ENCODE measurements around the gene VOPP1. TPM values are rescaled to one million over a fixed set of nuclear protein-coding genes. Genes with fewer than 3 reads are reported as not detected.
A peak's percentile ranks its signal among the peaks of the same experiment; 100 is the strongest.
"Not testable (repeated sequence)": the region's sequence is repeated elsewhere in the genome, so short reads cannot be mapped to it uniquely, and the experiment has no call there.

The VOPP1 gene
- total and polyA plus RNA-seq, 12 donors, result 10.2 to 60.7 (median 35.5) TPM

DNA sequence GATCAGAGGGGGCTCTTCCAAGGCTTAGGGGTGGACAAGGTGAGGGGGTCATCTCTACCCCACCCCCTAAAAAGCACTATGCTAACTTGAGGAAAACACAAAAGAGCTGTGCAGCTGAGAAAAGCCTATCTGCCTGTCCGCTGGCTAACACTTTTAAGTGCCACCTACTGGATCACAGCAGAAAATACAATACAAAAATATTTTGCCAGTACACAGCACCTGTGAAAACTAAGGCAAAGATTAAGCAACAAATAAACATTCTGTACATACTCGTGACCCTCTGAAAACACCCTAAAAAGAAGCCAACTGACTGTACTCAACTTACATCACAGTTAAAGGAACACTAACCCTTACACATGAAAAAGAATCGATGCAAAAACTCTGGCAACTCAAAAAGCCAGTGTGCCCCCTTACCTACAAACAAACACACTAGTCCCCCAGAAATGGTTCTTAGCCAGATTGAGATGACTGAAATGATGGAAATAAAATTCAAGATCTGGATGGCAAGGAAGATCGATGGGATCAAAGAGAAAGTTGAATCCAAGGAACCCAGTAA is 25.7 kb upstream of the VOPP1 start:
- not testable (repeated sequence) for H3K9me3 ChIP-seq (replicated peaks in 1 of 3); H3K27ac ChIP-seq; H3K4me1 ChIP-seq (replicated peaks in 1 of 2); H3K4me3 ChIP-seq; H3K27me3 ChIP-seq; H3K36me3 ChIP-seq (replicated peaks in 1 of 2)
- intact Hi-C loops (cut with DNase I), result loop anchor here (5.0 to 10.0 kb wide), 3 partner anchors 163 to 323 kb away; no protein-coding TSS in a partner anchor
- peak in 1 of 7 donors; percentile 17 for DNase-seq
- TF ChIP-seq, protein P1, sequence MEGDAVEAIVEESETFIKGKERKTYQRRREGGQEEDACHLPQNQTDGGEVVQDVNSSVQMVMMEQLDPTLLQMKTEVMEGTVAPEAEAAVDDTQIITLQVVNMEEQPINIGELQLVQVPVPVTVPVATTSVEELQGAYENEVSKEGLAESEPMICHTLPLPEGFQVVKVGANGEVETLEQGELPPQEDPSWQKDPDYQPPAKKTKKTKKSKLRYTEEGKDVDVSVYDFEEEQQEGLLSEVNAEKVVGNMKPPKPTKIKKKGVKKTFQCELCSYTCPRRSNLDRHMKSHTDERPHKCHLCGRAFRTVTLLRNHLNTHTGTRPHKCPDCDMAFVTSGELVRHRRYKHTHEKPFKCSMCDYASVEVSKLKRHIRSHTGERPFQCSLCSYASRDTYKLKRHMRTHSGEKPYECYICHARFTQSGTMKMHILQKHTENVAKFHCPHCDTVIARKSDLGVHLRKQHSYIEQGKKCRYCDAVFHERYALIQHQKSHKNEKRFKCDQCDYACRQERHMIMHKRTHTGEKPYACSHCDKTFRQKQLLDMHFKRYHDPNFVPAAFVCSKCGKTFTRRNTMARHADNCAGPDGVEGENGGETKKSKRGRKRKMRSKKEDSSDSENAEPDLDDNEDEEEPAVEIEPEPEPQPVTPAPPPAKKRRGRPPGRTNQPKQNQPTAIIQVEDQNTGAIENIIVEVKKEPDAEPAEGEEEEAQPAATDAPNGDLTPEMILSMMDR (IDR thresholded peaks at IDR 0.05), result peak; percentile 21 to 59 (median 52)
- WGBS, 4 donors, result 42 to 51% (median 47%) methylated on average over 4 of the region's 4 CpGs

DNA sequence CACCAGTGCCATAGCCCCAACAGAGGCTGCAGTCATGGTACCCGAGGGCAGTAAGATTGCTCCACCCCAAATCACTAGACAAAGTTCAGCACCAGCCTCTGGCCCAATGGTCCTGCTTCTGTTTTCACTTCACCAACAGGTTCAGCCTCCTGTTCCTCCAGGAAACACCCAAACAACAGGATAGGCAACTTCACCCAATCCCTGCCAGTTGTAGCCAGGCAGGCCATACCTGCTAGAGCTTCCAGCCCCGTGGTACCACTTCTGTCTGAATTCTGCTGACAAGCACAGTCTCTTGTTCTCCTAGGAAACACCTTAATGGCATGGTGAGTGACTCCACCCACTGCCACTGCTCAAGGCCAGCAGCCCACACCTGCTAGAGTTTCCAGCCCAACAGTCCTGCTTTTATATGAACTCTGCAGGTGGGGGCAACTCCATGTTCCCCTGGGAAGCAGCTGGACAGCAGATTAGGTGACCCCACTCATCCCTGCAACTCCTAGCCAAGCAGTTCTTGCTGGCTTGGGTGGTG is 25.0 kb upstream of the VOPP1 start:
- 40 to 53% (median 52%) methylated on average over 2 of the region's 2 CpGs; no CpG with 5 or more reads in 1 of the 4 donors for WGBS, 4 donors
- not testable (repeated sequence) for DNase-seq; H3K4me3 ChIP-seq; H3K4me1 ChIP-seq (replicated peaks in 1 of 2); H3K27ac ChIP-seq; H3K36me3 ChIP-seq (replicated peaks in 1 of 2); H3K9me3 ChIP-seq (replicated peaks in 1 of 3); H3K27me3 ChIP-seq
- intact Hi-C loops (cut with DNase I), result loop anchor here (5.0 to 10.0 kb wide), 3 partner anchors 162 to 322 kb away; no protein-coding TSS in a partner anchor

DNA sequence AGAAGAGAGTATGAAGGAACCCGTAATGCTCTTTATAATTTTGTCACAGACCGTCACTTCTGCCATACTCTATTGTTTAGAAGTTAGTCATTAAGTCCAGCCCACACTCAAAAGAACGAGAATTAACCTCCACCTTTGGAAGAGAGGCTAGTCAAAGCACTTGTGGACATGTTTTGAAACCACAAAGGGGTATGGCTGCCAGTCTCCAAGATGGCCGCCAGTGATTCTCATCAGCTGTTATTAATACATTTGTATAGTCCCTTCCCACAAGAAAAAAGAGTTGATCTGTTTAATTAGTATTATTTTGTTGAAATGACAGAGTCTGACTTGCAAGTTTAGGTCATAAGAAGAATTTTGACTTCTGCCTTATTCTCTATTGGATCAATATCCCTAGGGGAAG is 23.2 kb upstream of the VOPP1 start:
- WGBS, 4 donors, result 83 to 90% (median 88%) methylated on average over 4 of the region's 4 CpGs

DNA sequence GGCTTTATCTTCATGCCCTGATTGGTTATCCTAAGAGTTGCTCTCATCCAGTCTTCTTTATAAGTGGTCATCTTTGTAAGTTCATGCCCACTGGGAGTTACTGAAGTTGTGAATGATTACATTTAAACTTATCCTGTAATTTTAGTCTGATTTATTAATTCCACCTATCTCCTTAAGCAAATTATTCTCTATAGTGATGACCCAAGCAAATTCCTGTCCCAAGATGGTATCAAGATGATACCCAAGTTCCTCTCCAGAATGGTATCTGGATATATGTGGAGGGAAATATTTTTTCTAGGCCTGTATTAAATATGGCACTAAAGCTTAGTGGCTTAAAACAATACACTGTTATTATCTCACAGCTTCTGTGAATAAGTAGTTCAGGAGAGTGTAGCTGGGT is 22.6 kb upstream of the VOPP1 start:
- H3K4me1 ChIP-seq (replicated peaks in 1 of 2), result peaks cover 0 to 5% of the 10 kb centered on the region in 2 donors
- no peak overlapping the region for H3K4me3 ChIP-seq
- intact Hi-C loops (cut with DNase I), result loop anchor here (5.0 to 10.0 kb wide), 4 partner anchors 160 to 320 kb away; no protein-coding TSS in a partner anchor
- no peaks in the 10 kb centered on the region for H3K27me3 ChIP-seq
- DNase-seq, result no peak
- no peaks in the 10 kb centered on the region for H3K36me3 ChIP-seq (replicated peaks in 1 of 2)
- H3K9me3 ChIP-seq (replicated peaks in 1 of 3), result no peaks in the 10 kb centered on the region
- H3K27ac ChIP-seq, result no peak overlapping the region
- no peak for TF ChIP-seq POLR2A (IDR thresholded peaks at IDR 0.05)
- TF ChIP-seq, protein P1 (IDR thresholded peaks at IDR 0.05), result no peak

More for the DNA sequence above, 23.2 kb upstream of the VOPP1 start:
- Histone ChIP-seq H3K4me3 (no peak overlapping the region), H3K9me3 (replicated peaks in 1 of 3) (no peaks in the 10 kb centered on the region), H3K36me3 (replicated peaks in 1 of 2) (no peaks in the 10 kb centered on the region), H3K27ac (no peak overlapping the region), H3K4me1 (replicated peaks in 1 of 2) (peaks cover 0 to 5% of the 10 kb centered on the region in 2 donors), H3K27me3 (no peaks in the 10 kb centered on the region)
- DNase-seq, result no peak
- intact Hi-C loops (cut with DNase I), result loop anchor here (5.0 to 10.0 kb wide), 3 partner anchors 161 to 321 kb away; no protein-coding TSS in a partner anchor
- TF ChIP-seq, protein P1 (IDR thresholded peaks at IDR 0.05), result no peak
- no peak for TF ChIP-seq POLR2A (IDR thresholded peaks at IDR 0.05)

DNA sequence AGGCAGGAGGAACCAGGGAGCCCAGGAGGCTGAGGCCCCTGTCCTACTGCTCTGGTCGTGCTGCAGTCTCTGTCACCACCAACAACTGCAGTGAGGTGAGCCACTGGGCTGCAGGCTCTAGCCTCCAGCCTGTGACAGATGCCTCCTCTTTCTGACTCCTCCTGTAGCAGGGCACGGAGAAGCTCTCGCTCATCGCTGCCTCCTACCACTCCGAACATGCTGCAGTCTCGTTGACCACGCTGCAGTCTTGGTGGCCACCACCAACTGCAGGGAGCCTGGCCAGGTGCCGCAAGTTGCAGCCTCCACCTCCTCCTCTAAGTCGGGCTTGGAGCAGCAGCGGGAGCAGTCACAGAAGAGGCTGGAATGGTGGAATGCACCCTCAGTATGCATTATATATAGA is 22.1 kb upstream of the VOPP1 start:
- Histone ChIP-seq H3K27ac (no peak overlapping the region), H3K4me1 (replicated peaks in 1 of 2) (peaks cover 0 to 5% of the 10 kb centered on the region in 2 donors), H3K9me3 (replicated peaks in 1 of 3) (no peaks in the 10 kb centered on the region), H3K27me3 (no peaks in the 10 kb centered on the region), H3K4me3 (no peak overlapping the region), H3K36me3 (replicated peaks in 1 of 2) (no peaks in the 10 kb centered on the region)
- peak in 1 of 7 donors; percentile 12 for DNase-seq
- WGBS, 4 donors, result 94 to 96% (median 96%) methylated on average over 9 to 10 of the region's 10 CpGs
- intact Hi-C loops (cut with DNase I), result loop anchor here (5.0 to 10.0 kb wide), 3 partner anchors 160 to 320 kb away; no protein-coding TSS in a partner anchor
- no peak for TF ChIP-seq POLR2A (IDR thresholded peaks at IDR 0.05)
- TF ChIP-seq, protein P1 (IDR thresholded peaks at IDR 0.05), result no peak
